Measurements from ENCODE around the gene DNAJC19. TPM values are rescaled to one million over a fixed set of nuclear protein-coding genes. Genes with fewer than 3 reads are reported as not detected.
"Not testable (repeated sequence)": the region's sequence is repeated elsewhere in the genome, so short reads cannot be mapped to it uniquely, and the experiment has no call there.

DNAJC19 gene
- 10 to 100 TPM; 34.4 to 42.2 (median 38.9) TPM for polyA plus RNA-seq (ENCODE audit: insufficient read length in 10 of 10)
- long read RNA-seq, donor 1, transcript DNAJC19-208 (6 exons, 828 nt) = minor isoform, 5 of 54 reads
- long read RNA-seq, donor 1, transcript DNAJC19-201 (6 exons, 1,454 nt) = major isoform, 39 of 54 reads
- long read RNA-seq, donor 1, transcript DNAJC19-202 (5 exons, 1,239 nt) = minor isoform, 8 of 54 reads
- long read RNA-seq, donor 1, partial matches to known transcripts = 0 of 54 reads
- long read RNA-seq, donor 1, other reads (novel, unspliced or antisense) = 0 of 54 reads
- long read RNA-seq, donor 2, transcript DNAJC19-202 (5 exons, 1,239 nt) = minor isoform, 7 of 42 reads
- long read RNA-seq, donor 2, transcript DNAJC19-201 (6 exons, 1,454 nt) = major isoform, 32 of 42 reads
- long read RNA-seq, donor 2, partial matches to known transcripts = 0 of 42 reads
- long read RNA-seq, donor 2, other reads (novel, unspliced or antisense) = 0 of 42 reads
- long read RNA-seq, donor 3 = 0 reads
- long read RNA-seq, donor 4, transcript DNAJC19-201 (6 exons, 1,454 nt) = major isoform, 30 of 38 reads
- long read RNA-seq, donor 4, transcript DNAJC19-202 (5 exons, 1,239 nt) = minor isoform, 7 of 38 reads
- long read RNA-seq, donor 4, partial matches to known transcripts = 0 of 38 reads
- long read RNA-seq, donor 4, other reads (novel, unspliced or antisense) = 0 of 38 reads
- long read RNA-seq, donor 5, transcript DNAJC19-202 (5 exons, 1,239 nt) = minor isoform, 9 of 71 reads
- long read RNA-seq, donor 5, transcript DNAJC19-201 (6 exons, 1,454 nt) = major isoform, 52 of 71 reads
- long read RNA-seq, donor 5, partial matches to known transcripts = 0 of 71 reads
- long read RNA-seq, donor 5, other reads (novel, unspliced or antisense) = 0 of 71 reads
- long read RNA-seq, donor 6, transcript DNAJC19-201 (6 exons, 1,454 nt) = major isoform, 35 of 45 reads
- long read RNA-seq, donor 6, partial matches to known transcripts = 0 of 45 reads
- long read RNA-seq, donor 6, other reads (novel, unspliced or antisense) = 0 of 45 reads
- long read RNA-seq, donor 7, transcript DNAJC19-201 (6 exons, 1,454 nt) = major isoform, 26 of 38 reads
- long read RNA-seq, donor 7, partial matches to known transcripts = 0 of 38 reads
- long read RNA-seq, donor 7, other reads (novel, unspliced or antisense) = 0 of 38 reads
- long read RNA-seq, donor 8, transcript DNAJC19-202 (5 exons, 1,239 nt) = minor isoform, 7 of 39 reads
- long read RNA-seq, donor 8, transcript DNAJC19-201 (6 exons, 1,454 nt) = major isoform, 28 of 39 reads
- long read RNA-seq, donor 8, partial matches to known transcripts = 0 of 39 reads
- long read RNA-seq, donor 8, other reads (novel, unspliced or antisense) = 0 of 39 reads
- long read RNA-seq, donor 9, transcript DNAJC19-201 (6 exons, 1,454 nt) = major isoform, 5 of 9 reads
- long read RNA-seq, donor 9, partial matches to known transcripts = 0 of 9 reads
- long read RNA-seq, donor 9, other reads (novel, unspliced or antisense) = 0 of 9 reads

DNA sequence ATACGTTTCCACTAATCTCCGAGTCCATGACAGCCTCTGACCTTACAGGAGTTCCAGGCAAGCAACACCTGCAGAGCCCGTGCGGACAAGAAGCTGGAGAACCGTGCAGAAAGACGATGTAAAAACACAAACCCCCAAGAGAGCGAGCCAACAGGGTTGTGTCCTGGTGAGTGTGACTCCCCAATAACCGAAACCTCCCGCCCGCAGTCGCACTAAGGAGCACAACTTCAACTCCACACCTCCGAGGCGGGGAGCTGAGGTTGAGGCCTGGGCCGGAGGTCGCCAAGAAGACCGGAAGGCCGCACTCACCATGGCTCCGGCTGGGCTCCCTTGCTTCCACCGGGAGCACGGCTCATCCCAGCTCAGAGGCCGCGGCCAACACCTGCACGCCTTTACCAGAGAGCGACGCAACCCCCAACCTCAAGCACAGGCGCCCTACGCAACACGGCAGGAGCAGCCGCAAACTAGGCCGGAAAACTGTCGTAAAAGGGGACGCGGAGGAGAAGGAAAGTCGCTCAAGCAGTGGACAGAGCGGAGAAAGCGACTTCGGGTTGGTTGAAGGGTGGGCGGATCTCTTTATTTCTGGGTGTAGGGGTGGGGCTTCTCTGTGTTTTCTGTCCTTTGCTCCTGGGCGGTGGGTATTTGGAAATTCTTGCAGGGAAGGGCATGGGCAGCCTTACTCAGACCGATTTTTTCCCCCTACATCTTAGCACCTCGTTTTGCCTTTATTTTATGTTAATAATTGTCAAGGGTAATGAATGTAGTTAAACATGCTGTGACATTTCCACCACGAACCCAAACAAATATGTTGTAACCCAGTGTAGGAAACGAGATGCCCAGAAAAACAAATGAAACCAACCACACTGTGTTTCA, at the start of gene DNAJC19:
Gene DNAJC19, minus strand, starts transcription at position 446 of the 873 bp plus-strand sequence. Its CDS starts 134 bp downstream, at position 312.
- peak; percentile 94 to 98 (median 96) for DNase-seq

DNA sequence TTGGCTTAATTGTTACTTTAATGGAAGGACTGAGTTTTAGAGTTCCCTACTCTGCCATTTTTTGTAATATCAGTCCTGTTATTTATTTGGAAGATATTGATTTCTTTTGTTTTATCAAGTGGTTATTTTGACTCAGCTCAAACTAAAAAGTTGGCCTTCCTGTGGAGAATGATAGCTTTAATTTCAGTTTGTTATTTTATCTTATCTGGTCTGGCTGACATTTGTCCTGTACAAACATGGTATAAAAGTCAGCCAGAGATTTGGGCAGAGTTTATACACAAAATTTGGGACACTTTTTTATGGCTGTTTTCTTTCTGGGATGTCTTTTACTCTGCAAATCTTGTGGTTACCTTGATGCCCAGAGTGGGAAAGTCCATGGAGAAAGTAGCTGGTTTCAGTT, 41.4 kb upstream of the DNAJC19 start:
- no peak for DNase-seq

DNA sequence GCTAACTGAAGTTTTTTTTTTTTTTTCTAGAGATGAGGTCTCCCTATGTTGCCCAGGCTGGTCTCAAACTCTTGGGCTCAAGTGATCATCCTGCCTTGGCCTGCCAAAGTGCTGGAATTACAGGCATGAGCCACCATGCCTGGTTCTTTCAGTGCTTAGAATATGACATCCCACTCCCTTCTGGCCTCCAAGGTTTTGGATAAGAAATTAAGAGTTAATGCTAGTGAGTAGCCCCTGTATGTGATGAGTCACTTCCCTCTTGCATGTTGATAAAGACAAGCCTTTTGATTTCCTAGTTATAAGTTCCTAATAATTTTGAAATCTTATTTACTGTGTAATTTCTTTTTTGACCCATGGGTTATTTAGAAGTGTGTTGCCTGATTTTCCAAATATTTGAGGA, 35.7 kb upstream of the DNAJC19 start:
- no peak for DNase-seq

DNA sequence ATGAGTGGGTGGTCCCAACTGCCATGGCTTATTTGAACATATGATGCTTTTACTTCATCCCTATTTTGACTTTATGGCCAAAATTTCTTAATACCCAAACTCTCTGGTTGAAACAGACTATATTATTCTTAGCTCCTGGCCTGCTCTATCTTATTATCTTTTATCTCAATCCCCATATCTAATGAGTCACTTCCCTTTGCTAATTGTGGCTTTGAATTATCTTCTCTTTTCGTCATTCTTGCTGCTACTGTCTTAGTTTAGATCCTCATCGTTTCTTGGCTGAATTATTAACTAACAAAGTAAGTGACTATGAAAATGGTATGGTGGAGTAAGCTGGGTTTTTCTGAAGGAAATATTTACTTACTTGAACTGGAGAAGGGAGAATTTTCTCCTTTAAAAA, 28.2 kb upstream of the DNAJC19 start:
- no peak for DNase-seq

DNA sequence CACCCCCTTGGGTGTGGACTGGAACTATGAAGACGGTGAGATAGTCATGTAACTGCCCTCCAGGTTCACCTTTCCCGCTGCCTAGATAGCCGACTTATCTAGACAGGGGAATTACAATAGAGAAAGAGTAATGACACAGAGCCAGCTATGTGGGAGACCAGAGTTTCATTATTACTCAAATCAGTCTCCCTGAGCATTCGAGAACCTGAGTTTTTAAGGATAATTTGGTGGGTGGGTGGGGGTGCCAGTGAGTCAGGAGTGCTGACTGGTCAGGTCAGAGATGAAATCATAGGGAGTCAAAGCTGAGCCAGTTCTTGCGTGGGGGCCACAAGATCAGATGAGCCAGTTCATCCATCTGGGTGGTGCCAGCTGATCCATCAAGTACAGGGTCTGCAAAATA, 19.7 kb upstream of the DNAJC19 start:
- no peak for DNase-seq

DNA sequence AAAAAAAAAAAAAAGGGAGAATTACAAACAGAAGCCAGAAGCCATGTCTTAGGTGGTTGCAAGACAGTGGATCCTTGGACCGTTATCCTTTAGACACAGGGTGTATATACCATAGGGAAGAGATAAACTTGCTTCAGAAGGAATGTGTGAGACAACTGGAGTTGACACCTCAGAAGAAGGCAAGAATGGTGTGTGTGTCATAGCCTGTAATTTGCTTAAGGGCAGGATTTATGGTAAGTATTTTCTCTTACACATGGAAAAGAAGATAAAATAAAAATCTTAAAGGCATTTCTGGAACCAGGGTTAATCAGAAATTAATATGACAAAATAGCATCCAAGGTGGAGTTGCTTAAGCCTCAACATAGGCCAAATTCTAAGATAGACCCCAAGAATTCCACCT, 19.3 kb upstream of the DNAJC19 start:
- no peak for DNase-seq

DNA sequence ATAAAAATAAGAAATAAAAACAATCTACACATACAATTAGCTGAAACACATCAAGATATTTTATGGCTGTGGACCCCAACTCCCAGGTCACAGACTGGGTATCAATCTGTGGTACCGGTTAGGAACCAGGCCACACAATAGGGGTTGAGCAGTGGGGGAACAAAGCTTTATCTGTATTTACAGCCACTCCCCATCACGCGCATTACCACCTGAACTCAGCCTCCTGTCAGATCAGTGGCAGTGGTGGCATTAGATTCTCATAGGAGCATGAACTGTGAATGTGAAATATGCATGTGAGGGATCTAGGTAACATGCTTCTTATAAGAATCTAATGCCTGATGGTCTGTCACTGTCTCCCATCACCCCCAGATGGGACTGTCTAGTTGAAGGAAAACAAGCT, 17.7 kb upstream of the DNAJC19 start:
- no peak for DNase-seq

DNA sequence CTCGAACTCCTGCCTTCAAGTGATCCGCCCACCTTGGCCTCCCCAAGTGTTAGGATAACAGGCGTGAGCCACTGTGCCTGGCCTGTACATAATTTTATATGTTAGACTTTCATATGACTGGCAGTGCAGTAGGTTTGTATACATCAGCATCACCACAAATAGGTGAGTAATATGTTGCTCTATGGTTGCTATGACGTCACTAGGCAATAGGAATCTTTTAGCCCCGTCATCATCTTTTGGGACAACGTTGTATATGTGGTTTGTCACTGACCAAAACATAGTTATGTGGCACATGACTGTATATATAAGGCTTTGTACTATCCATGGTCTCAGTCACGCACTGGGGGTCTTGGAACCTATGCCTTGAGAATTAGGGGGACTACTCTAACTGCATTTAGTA, 17.0 kb upstream of the DNAJC19 start:
- no peak for DNase-seq

DNA sequence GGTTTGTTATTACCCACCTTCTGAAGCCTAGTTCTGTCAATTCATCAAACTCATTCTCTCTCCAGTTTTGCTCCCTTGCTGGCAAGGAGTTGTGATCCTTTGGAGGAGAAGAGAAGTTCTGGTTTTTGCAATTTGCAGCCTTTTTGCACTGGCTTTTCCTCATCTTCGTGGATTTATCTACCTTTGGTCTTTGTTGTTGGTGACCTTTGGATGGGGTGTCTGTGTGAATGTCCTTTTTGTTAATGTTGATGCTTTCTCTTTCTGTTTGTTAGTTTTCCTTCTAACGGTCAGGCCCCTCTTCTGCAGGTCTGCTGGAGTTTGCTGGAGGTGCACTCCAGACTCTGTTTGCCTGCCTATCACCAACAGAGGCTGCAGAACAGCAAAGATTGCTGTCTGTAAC, 13.9 kb upstream of the DNAJC19 start:
- not testable (repeated sequence) for DNase-seq

DNA sequence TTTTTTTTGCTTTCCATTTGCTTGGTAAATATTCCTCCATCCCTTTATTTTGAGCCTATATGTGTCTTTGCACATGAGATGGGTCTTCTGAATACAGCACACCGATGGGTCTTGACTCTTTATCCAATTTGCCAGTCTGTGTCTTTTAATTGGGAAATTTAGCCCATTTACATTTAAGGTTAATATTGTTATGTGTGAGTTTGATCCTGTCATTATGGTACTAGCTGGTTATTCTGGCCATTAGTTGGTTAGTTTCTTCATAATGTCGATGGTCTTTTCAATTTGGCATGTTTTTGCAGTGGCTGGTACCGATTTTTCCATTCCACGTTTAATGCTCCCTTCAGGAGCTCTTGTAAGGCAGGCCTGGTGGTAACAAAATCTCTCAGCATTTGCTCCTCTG, 12.8 kb upstream of the DNAJC19 start:
- not testable (repeated sequence) for DNase-seq

DNA sequence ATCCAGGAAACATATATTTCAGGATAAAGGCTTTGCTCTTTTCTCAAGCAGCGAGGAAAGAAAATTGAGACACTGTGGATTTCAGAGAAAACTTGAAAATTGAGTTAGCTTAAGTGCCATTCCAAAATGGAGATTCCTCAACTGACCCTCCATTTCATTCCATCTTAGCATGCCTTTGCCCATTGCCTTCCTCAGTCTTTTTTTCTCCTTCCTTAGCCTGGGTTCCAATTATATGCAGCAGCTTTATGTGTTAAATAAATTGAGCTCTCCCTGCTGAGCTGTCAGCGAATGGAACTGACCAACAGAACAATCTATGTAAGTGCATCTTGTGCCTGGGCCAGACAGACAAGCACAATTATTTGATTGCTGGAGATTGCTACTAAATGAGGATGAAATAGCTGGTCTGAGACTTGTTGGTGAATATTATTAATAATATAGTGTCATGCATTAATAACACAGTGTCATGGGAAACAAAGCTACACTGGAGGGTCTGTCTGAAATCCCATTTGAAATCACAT, 6.9 kb upstream of the DNAJC19 start:
- no peak for DNase-seq

DNA sequence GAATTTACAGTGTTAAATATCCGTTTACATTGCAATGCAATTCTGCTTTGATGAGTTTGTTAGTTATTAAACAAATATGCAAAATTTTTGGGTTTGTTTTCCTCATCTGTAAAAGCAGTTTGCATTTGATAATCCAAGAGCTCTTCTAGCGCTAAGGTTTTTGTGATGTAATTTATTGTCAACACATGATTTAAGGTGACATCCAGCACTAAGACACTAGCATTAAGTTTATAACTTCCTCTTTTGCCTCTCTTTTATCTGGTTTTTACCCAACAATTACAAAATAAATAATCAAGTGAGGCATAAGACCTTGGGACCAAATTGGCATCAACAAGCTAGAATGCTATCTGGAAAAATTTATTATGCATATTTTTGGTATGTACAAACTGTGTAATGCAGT, 969 bp upstream of the DNAJC19 start:
- DNase-seq = no peak

DNA sequence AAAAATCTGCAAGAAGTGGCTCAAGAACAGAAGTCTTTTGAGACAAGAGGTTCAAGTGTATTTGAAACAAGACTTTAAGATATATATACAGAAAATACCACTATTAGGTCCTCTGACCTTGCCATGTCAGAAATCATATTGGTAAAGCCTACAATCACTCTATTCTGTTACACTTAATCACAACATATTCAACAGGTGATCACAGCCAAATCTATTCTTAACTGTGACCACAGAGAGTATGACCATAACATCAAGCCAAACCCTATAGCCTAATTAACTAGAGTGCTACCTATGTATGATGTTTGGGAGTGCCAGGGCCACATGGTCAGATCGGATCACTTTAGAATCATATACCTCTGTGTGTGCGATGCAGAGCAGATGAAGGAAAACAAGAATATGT, 2.2 kb downstream of the DNAJC19 start:
- DNase-seq = no peak

DNA sequence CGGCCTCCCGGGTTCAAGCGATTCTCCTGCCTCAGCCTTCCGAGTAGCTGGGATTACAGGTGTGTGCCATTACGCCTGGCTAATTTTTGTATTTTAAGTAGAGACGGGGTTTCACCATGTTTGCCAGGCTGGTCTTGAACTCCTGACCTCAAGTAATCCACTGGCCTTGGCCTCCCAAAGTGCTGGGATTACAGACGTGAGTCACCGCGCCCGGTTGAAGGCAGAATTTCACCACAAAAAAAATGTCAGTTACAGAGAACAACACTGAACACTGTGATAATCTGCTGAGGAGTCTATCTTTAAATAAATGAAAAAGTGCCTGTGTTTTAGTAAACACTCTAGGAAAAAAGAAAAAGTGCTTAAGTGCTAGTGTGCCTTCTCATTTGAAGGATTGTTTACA, 3.2 kb downstream of the DNAJC19 start:
- DNase-seq = not testable (repeated sequence)

DNA sequence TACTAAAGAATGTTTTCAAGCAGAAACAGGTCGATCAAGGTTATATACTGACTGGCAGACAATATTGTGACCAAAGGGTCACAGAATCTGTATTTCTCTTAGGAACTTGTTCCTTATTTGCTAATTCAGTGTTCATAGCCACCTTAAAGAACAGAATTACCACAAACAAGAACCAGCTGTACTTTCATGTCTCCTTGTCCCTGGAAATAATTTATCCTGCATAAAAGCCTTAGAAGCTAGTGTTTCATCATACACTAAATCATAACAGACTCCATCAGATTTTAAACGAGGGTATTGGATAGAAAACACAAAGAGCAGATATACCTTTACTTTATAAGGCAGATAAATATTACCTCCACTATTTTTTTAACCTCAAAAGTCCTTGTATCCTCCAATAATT, 6.4 kb downstream of the DNAJC19 start:
- no peak for DNase-seq

DNA sequence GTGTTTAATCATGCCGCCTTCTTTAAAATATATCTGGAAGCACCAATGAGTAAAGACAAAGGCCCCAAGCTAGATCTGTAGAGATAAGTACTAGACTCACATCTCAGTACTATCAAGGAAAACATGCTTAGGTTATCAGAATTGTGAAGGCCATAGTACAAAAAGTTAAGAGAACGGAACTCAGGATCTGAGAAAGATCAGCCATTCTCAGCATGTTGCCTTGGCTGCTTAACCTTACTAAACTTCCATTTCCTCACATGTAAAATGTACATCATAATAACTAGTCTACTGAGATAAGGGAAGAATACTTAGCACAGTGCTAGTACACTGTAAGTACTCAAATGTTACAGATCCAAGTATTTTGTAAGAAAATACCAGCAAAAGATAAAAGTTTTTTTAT, 7.6 kb downstream of the DNAJC19 start:
- DNase-seq = no peak

DNA sequence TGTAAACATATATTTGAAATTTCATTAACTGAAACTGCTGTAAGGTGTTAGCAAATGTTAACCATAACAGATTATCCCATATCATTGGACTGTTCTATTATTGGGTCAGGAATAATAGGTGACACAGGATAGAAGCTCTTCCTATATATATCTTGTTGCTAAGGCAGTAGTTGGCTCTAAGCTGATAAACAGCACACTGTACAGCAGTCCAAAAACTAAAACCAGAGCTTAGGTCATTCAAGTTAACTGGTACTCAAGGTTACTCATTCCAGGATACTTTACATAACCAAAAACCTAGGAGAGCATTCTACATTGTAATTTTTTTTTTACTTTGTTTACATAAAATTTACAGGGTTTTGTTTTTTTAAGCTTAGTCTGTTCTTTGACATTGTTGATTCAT, 8.9 kb downstream of the DNAJC19 start:
- DNase-seq = peak in 2 of 3 donors; percentile 12 to 24

DNA sequence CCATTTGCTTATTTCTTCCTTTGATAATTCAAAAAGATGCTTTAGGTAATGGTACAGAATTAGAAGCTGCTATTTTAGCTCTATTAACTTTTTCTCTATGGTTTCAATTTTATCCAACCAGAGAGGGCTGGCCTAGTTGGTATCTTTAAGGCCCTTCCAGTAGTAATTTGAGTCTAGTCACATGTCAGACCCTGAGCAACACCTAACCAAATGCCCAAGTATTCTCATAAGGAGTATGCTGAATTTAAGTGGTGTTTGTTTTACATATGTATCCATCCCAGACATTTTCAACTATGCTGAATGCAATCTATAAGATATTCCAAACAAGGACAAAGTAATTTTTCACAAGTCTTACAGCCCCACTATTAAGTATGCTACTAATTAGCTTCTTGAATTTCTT, 9.6 kb downstream of the DNAJC19 start:
- no peak for DNase-seq

DNA sequence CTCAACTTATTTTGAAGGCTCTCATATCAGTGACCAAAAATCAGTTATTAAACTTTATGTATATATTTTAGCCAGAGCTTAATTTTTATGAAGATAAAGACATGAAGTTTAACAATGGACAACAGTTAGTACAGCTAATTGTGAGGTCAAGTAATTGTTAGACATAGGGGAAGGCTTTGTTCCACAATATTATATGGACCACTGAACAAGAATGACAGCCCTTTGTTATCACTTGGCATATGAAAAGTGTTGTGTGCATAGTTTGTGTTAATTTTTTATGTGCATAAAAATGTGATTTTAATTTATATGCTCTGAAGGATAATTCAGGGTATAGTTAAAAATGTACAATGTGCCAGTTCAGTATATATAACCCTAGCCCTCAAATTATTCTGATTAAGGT, 12.0 kb downstream of the DNAJC19 start:
- DNase-seq = no peak

DNA sequence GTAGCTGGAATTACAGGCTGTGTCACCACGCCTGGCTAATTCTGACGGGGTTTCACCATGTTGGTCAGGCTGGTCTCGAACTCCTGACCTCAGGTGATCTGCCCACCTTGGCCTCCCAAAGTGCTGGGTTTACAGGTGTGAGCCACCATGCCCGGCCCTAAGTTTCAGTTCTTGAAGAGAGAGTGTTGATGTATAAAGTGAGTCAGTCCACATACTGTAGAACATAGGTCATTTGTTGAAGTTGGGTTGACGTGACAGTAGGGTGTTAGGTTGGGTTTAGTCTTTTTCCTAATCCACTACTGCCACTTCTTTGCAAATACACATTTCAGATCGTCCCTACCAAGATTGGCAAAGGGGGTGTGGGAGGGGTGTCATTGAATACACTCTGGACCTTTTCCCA, 15.2 kb downstream of the DNAJC19 start:
- DNase-seq = no peak
